ENCODE measurements around the gene RRP7A.
"Not testable (repeated sequence)": the region's sequence is repeated elsewhere in the genome, so short reads cannot be mapped to it uniquely, and the experiment has no call there.

DNA sequence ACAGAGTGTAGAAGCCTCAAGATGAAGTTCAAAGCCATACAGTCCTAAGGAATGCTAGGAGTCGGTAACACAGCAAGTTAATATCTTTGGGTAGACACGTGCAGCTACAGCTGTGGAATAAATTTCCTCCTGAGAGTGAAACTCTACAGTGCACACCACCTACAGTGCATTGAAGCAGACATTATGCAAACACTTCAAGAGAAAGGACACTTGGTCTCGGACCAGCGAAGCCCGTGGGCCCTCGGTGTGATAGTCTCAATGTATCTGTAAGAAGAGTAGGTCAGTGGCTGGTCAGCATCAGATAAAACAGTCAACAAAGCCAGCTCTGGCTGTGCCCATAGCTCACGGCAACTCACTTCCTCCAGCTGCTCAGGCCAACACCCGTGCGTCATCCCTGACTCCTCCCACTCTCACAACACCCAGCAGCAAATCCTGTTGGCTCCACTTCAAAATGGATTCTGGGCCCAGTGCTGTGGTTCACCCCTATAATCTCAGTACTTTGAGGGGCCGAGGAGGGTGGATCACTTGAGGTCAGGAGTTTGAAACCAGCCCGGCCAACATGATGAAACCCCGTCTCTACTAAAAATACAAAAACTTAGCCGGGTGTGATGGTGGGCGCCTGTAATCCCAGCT is 17.7 kb upstream of the RRP7A start:
- TF ChIP-seq, protein P1, sequence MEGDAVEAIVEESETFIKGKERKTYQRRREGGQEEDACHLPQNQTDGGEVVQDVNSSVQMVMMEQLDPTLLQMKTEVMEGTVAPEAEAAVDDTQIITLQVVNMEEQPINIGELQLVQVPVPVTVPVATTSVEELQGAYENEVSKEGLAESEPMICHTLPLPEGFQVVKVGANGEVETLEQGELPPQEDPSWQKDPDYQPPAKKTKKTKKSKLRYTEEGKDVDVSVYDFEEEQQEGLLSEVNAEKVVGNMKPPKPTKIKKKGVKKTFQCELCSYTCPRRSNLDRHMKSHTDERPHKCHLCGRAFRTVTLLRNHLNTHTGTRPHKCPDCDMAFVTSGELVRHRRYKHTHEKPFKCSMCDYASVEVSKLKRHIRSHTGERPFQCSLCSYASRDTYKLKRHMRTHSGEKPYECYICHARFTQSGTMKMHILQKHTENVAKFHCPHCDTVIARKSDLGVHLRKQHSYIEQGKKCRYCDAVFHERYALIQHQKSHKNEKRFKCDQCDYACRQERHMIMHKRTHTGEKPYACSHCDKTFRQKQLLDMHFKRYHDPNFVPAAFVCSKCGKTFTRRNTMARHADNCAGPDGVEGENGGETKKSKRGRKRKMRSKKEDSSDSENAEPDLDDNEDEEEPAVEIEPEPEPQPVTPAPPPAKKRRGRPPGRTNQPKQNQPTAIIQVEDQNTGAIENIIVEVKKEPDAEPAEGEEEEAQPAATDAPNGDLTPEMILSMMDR (IDR thresholded peaks at IDR 0.05), result not testable (repeated sequence)
- not testable (repeated sequence) for TF ChIP-seq POLR2AphosphoS5 (IDR thresholded peaks at IDR 0.05); POLR2A (IDR thresholded peaks at IDR 0.05; ENCODE audit: low read depth)

Data from esophagus muscularis mucosa (tissue), 3 donors.